ENCODE data around the gene ABLIM2.

The ABLIM2 gene

DNA sequence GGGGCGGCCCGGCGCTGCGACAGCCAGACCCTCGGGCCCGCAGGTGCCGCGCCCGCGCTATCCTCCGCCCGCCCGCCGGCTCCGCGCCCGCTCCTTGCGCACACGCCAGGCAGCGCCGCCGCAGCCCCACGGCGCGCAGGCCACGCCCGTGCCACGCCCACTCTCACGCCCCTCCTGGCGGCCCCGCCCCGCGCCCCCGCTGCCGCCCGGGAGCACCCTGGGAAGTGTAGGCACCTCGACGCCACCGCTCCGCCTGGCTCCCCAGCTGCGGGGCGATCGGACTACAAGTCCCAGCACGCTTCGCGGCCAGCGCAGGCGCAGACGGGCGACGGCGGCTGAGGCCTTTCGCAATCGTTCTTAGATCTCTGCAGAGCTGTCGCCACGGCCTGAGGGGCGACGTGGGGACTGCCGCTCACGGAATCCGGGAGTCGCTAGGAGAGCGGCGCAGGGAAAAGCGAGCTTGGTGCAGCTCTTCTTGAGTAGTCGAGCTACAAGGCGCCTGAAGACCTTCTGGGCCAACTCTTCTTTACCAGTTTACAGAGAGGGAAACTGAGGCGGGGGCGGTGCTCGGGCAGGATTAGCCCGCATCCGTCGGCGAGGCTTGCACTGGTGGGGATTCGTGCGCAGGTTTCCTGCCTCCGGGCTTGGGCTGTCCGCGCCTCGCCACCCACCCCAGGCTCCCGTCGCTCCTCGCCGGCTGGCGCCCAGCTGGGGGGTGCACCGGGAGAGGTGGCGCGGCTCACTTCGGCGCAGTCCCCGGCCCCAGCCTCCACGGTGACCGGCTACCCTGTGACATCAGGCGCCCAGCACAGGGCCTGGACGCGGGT, at the start of gene ABLIM2:
Gene ABLIM2, minus strand, starts transcription at position 104 of the 827 bp plus-strand sequence. CDS start 124 bp downstream, outside the sequence.
- DNase-seq (ENCODE audit: low read depth, low spot score), result peak; percentile 79

DNA sequence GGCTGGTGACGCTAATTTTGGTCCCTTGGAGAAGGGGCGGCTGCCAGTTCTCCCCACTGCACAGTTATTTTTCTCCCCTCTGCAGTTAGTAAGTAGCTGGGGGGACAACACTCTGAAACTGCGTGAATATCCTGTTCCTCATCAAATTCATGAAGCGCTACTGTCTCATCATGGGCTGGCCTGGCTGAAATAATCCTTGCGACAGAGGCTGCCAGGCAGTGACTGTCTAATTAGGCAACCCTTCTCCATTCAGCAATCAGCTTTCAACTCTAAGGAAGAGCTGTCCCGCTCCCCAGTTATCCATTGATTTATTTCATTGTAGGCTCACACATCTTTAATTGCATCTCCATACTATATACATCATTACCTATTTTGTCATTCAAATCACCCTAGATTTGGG, 48.7 kb upstream of the ABLIM2 start:
- DNase-seq (ENCODE audit: low read depth, low spot score), result no peak

DNA sequence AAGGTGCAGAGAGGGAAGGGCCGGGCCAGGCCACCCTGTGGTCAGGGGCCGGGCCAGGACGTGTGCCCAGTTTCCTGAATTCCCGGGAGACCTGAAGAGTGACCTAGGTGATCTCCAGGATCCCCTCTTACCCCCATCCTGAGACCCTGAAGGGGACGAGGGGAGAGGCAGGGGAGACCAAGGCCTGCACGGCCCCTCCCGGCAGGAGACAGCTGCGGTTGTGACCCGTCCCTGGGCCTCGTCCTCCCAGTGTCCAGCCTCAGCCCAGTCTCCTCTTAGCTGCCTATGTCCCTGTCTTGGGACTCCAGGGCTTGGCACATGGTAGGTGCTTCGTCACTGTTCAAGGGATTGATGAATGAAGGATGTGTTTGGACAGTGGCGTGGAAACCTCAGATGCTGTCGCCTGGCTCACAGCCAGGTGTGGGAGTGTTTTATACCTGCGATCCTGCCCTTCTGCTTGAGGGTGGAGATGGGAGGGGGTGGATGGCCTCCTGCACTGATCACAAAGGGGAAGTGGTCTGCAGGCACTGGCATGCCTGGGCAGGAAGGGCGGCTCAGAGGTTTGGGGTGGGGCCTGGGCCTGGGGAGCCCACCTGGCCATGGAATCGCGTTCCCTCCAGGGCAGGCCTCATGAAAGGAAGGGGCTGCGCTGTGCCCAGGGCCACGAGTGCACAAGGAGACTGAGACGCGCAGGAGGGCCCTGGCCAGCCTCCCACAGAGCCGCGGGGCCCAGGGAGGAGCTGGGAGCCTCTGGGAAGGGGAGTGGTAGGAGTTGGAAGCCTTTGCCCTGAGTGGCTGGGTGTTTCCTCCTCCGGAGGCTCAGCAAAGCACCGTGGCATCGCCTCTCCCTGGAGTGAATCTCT, 47.4 kb upstream of the ABLIM2 start:
- DNase-seq (ENCODE audit: low read depth, low spot score), result no peak

DNA sequence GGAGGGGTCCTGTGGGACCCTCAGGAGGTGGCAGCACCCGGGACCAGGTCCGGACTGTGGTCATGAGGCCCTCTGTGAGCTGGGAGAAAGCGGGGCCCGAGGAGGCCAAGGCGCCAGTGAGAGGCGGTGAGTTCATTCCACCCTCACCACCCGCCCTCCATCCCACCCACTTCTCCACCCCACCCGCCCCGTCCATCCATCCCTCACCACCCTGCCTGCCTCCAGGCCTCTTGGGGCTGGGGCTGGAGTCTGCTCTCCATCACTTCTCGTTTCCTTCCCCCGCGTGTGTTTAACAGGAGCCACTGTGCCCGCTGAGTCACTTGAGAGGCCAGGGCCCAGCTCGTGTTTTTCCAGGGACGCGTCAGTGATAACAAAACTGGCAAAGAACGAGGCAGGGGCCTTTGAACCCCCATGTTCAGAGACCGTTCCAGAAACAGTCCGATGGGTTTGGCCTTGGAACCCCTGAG, 46.7 kb upstream of the ABLIM2 start:
- no peak for DNase-seq (ENCODE audit: low read depth, low spot score)

DNA sequence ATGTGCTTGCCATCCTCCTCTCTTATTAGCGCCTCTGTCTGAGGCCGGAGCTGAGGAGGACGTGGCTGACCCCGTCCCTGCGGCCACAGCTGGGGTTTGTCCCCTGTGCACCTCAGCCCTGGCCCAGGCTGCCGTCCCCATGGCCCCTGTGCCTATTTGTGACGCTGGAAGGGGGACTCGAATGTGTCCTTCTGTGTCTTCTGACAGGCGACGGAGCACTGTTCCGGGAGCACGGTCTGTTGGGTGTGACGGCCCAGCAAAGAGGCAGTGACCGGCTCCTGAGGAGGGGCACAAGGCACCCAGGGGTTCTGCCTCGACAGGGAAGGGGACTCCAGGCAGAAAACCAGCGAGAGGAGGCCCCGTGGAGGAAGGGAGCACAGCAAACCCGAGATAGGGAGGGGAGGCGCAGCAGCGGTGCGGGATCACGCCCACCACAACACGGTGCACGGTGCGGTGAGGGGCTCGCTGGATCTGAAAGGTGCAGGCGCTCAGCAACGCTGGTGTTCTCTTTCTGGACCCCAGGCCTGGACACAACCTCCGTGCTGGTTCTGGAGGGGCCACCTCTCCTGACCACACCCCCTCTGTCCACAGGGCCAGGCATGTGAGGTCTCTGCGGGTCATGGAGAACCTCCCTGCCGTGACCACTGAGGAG, 46.1 kb upstream of the ABLIM2 start:
- DNase-seq (ENCODE audit: low read depth, low spot score), result no peak

DNA sequence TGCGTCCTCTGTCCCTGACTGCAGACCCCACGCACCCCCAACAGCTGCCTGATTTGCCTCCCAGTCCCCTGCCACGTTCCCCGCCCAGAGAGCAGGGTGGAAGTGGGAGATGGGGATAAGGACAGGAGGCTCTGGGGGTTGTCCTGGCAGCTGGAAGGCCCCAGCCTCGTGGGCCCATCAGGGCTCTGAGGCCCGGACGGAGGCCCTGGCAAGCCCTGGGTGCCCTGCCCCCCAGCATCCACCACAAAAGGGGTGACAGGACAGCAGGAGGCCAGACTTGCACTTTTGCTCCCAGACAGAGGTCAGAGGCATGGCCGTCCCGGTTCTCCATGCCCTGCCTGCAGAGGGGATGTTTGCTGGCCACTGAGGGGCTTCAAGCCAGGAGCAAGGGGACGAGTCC, 45.2 kb upstream of the ABLIM2 start:
- DNase-seq (ENCODE audit: low read depth, low spot score), result no peak

DNA sequence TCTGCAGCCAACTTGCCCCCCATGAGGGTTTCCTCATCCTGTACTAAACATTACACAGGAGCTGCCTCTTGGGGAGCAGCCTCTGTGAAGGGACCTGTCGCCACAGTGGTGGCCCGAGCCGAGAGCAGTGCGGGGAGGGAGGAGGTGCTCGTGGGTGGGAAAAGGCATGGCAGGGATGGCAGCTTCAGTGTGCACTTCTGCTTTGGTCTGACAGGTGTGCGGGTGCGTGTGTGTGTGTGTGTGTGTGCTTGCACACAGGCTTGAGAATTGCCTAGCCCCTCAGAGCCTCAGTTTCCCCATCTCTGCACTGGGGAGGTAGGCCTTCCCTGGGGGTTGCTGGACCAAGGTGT, 44.4 kb upstream of the ABLIM2 start:
- DNase-seq (ENCODE audit: low read depth, low spot score), result no peak

DNA sequence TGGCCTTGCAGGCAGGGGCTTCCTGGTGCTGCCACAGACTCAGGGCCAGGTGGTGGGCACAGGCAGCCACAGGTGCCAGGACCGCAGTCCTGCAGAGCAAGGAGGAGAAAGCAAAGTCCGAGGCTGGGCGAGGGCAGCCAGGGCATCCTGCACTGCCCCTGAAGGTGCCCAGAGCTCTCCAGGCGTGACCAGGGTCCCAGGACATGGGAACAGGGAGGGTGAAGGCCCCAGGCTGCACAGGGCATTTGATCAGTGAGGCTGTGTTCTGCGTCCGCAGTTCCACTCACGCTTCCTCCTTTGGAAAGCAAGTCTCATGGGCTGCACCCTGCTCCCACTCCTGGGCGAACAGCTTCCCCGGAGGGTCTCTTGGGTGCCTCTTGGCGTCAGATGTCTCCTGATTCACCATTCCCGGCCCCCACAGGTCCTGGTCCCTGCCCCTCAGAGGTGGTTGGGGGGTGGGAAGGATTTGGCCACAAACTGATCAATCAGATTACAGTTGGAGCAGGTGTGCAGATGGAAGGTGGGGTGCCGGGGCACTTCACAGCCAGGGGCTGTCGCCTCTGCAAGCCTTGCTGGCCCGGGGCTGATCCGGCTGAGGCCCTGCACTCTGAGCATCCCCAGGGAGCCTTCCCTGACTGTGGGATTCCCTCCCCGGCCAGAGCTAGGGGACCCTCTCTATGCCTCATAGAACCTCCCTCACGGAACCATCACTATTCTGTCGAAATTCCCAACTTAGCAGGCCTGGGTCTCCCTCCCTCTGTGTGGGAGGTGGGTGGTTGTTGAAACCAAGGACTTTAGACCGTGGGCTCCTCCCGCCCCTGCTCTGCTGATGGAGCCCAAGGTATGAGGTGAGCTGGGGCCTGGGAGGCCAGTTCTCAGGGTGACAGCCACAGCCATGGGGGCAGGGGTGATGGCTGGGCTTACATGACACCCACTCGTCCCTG, 43.8 kb upstream of the ABLIM2 start:
- DNase-seq (ENCODE audit: low read depth, low spot score), result no peak

DNA sequence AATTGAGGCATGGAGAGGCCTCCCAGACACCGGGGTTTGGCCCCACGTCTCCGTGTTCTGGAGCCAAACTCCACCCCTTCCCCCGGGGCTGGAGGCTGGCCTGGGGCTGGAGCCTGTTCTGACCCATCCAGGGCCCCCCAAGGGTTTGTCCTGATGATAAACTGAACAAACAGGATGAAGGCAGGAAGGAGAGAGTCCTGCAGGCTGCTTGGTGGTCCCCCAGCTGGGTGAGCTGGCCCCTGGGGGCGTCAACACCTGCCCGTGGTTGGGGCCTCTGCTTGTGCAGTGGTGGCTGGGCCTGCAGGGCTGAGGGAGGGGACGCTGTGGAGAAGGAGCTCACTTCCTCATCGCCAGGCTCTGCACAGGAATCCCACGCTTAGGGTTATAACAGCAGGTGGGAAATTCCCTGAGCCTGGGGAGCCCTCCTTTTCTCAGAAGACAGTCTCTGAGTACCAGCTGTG, 42.7 kb upstream of the ABLIM2 start:
- no peak for DNase-seq (ENCODE audit: low read depth, low spot score)

DNA sequence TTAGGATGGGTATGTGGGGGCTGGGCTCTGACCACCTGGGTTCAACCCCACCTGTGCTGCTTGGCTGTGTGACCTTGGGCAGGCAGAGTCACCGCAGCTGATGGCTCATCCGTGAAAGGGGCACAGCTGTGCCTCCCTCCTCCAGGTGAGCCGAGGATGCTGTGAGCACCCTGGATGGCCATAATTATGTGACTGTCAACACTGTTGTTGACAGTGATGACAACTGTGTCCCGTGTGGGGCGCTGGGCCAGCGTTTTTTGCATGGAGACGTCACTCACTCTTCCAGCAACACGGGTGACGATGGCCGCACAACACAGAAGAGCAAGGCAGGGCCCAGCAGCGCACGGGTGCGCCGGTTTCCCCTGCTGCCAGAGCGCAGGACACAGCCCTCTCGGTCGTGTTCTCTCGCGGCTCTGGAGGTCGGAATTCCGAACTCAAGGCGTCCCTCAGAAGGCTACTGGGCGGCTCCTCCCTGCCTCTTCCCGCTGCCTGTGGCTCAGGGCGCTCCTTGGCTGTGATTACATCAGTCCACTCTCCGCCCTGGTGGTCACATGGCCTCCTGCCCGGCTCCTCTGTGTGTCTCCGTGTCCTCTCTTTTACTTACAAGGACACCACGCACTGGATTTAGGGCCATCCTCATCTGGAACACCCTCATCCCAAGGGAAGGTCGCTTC, 41.8 kb upstream of the ABLIM2 start:
- no peak for DNase-seq (ENCODE audit: low read depth, low spot score)

DNA sequence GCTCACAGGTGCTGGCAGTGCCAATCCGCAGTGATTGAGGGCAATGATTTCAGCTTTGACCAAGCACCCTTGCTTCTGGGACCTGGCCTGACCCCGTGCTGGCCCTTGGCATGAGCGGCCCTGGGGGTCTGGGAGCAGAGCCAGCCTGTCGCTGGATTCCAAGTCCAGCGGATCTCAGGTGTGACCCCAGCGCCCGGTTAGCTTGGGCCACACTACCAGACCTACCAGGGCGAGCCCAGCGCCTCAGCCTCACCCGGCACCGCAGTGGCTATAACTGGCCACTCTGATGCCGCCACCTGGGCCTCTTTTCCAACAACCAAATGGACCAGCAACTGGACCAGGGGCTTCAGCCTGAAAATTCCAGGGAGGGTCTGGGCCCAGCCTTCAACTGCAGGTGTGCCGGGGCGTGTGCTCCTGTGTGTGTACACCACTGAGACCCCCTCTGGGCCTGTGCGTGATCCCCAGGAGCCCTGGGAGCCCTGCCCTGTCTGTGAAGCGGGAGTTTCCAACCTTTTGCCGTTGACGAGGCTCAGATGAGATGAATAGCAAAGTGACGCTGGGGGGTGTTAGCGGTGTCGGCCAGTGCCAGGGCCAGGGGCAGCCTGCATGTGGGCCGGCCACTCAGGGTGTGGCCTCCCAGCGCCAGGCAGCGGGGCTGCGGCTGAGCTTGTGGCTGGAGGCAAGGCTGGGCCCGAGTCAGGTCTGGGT, 41.1 kb upstream of the ABLIM2 start:
- no peak for DNase-seq (ENCODE audit: low read depth, low spot score)

DNA sequence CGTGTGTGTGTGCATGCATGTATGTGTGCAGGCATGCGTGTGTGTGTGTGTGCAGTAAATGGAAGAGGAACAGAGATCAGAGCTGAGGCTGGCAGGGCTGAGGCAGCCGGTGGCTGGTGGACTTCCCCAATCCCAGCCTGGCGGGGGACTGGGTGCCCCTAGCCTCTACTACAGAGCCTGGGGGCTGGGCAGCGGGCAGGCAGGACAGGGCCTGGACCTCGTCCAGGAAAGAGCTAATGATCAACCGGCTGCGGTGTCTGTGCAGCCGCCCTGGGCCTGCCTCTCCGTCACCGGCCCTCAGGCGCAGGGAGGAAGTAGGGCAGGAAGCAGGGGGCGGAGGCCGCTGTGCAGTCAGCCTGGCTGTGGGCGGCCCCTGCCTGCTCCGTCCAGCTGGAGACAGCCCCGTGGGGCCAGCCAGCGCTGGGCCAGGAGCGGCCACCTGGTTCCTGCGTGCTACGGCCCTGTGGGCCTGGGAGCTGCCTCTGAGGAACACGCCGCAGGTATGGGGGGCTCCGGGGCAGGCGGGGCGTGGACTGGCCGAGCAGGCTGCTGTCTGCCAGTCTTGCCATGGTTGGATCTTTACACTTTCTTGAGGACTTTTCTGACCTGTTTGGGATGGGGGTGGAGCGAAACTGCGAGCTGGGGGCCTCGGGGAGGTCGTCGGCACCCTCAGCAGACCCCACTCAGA, 40.4 kb upstream of the ABLIM2 start, which contains the start of gene SH3TC1:
Gene SH3TC1, plus strand, starts transcription at position 385 of the 688 bp plus-strand sequence. CDS start 5,905 bp downstream, outside the sequence.
- DNase-seq (ENCODE audit: low read depth, low spot score), result no peak

DNA sequence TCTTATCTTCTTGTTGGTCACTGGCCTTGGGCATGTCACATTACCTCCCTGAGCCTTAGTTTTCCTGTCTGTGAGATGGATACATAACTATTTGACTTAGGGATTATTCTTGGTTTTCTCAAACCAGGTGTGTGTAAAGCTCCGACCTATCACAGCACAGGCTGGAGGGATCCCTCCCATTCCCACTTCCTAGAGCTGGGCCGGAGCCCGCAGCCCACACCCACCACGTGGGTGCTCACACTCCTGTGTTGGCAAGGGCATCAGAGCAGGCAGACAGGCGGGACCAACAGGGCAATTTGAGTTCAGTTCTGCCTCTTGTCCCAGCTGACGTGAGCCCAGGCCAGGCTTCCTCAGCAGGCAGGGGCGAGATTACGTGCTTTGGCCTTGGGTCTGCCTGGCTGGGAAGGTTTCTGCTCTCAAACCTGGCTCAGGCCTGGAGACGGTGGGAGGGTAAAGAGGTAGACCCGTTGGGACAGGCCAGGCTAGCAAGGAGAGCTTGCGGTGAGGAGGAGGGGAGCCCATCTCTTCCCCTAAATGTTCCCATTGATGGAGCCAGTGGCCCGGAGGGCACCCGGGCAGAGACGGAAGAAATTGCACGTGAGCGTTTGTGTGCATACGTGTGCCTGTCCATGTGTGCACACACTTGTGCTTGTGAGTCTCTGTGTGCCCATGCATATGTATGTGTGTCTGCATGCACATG, 39.7 kb upstream of the ABLIM2 start:
- no peak for DNase-seq (ENCODE audit: low read depth, low spot score)

DNA sequence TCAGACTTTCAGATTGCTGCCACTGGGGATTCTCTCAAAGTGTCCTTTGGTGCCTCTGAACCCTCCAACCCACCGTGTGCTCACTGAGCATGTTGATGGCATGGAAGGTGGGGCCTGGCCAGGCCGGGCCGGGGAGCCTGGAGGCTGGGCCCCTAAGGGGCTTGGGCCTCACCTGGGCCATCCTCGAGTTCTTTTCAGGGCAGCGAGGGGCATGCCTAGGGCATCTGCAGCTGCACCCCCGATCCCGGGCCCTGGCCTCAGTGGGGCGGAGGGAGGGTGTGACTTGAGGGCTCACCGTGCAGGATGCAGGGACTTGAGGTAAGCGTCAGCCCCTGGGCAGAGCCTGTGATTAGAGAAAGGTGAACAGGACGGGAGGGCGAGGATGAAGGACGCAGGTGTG, 38.9 kb upstream of the ABLIM2 start:
- no peak for DNase-seq (ENCODE audit: low read depth, low spot score)

DNA sequence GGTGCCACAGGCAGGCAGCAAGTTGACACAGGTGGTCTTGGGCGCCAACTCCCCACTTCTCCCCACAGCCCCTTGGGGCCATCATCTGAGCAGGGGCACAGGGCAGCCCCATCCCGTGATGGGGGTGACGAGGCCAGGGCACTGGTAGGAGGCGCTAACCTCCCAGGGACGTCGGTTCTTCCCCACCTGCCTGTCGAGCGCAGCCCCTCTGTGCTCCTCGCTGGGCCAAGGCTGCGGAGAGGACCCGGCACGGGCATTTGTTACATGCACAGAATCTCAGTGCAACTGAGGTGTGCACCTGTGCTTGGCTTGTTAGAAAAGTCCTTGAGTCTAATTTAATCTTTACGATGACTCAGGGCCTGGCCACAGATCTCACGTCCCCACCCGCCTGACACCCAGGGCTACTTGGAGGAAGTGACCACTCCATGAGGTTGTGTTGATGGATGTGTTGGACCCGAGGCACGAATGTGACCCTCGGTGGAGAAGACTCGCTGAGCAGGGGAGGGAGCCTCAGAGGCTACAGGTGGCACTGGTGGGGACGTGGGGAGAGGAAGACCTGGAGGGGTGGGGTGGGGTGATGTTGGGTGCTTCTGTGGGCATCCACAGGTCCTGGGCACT, 37.3 kb upstream of the ABLIM2 start:
- DNase-seq (ENCODE audit: low read depth, low spot score), result no peak

DNA sequence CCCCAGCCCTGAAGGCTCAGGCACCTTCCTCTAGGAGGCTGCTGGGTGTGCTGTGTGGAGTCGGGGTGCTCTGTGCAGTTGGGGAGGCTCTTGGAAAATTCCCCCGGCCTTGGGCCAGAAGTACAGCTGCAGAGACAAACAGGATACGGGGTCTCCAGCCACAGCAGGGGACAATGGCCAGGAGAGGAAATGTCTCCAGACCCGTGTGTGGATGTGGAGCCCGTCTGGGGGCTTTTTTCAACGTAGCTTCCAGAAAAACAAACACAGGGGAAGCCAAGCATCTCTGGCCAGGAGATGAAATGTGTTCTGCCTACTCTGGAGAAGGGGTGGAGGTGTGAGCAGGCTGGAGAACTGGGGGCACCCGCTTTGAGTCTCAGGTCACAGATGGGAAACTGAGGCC, 36.8 kb upstream of the ABLIM2 start:
- no peak for DNase-seq (ENCODE audit: low read depth, low spot score)

DNA sequence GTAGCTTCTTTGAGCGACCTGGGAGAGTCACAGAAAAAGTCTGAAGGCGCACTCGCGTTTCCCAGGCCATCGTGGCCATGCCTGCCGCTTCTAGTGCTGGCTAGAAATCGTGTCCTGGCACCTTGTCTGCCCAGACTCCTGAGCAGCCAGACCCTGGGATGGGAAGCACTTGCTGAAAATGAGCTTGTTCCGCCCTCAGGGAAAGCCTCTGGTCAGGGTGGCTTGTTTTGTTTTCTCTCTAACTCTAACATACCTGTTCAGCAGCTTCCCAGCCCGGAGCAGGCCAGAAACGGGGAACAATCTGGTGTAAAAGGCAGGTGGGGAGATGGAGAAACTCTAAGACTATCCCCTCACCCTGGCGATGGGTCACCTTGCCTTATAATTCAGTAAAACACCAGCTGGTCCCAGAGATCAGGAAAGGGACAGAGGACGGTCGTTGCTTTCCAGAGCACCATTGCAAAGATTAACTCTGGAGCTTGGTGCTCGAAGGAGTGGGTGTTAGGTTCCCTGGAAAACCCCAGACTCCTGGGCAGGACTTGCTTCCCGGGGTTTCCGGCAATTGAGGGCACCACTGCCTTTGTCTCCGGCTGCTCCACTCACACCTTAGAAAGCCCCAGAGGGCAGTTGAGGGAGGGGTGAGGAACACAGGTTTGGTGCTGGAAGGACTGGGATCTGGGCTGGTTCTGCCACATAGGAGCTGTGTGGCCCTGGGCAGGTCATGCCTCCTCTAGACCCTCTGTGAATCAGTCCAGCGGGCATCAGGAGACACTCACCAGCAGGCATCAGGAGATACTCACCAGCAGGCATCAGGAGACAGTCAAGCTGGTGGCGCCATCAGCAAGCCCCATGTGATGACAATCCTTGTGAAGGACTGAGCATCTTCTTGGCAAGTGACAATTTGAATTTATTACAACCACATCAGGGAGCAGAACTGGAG, 36.0 kb upstream of the ABLIM2 start:
- no peak for DNase-seq (ENCODE audit: low read depth, low spot score)
